Measurements from ENCODE around the gene TAS1R3.

The TAS1R3 gene

DNA sequence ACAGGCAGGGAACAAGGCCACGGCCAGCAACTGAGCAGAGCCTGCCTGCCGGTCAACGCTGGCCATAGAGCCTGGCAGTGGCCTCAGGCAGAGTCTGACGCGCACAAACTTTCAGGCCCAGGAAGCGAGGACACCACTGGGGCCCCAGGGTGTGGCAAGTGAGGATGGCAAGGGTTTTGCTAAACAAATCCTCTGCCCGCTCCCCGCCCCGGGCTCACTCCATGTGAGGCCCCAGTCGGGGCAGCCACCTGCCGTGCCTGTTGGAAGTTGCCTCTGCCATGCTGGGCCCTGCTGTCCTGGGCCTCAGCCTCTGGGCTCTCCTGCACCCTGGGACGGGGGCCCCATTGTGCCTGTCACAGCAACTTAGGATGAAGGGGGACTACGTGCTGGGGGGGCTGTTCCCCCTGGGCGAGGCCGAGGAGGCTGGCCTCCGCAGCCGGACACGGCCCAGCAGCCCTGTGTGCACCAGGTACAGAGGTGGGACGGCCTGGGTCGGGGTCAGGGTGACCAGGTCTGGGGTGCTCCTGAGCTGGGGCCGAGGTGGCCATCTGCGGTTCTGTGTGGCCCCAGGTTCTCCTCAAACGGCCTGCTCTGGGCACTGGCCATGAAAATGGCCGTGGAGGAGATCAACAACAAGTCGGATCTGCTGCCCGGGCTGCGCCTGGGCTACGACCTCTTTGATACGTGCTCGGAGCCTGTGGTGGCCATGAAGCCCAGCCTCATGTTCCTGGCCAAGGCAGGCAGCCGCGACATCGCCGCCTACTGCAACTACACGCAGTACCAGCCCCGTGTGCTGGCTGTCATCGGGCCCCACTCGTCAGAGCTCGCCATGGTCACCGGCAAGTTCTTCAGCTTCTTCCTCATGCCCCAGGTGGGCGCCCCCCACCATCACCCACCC is at the start of gene TAS1R3:
Gene TAS1R3 (plus strand): TSS at position 213 of the 898 bp plus-strand sequence. CDS start 66 bp downstream, at position 279.
- TF ChIP-seq, protein P1, sequence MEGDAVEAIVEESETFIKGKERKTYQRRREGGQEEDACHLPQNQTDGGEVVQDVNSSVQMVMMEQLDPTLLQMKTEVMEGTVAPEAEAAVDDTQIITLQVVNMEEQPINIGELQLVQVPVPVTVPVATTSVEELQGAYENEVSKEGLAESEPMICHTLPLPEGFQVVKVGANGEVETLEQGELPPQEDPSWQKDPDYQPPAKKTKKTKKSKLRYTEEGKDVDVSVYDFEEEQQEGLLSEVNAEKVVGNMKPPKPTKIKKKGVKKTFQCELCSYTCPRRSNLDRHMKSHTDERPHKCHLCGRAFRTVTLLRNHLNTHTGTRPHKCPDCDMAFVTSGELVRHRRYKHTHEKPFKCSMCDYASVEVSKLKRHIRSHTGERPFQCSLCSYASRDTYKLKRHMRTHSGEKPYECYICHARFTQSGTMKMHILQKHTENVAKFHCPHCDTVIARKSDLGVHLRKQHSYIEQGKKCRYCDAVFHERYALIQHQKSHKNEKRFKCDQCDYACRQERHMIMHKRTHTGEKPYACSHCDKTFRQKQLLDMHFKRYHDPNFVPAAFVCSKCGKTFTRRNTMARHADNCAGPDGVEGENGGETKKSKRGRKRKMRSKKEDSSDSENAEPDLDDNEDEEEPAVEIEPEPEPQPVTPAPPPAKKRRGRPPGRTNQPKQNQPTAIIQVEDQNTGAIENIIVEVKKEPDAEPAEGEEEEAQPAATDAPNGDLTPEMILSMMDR (IDR thresholded peaks at IDR 0.05; ENCODE audit: low read depth, low read length, missing control alignments) = no peak
- H3K4me3 ChIP-seq (replicated peaks; ENCODE audit: low read depth, low read length) = no peak within 1 kb of the TSS
- no peak for DNase-seq (ENCODE audit: extremely low read depth, low read depth)

DNA sequence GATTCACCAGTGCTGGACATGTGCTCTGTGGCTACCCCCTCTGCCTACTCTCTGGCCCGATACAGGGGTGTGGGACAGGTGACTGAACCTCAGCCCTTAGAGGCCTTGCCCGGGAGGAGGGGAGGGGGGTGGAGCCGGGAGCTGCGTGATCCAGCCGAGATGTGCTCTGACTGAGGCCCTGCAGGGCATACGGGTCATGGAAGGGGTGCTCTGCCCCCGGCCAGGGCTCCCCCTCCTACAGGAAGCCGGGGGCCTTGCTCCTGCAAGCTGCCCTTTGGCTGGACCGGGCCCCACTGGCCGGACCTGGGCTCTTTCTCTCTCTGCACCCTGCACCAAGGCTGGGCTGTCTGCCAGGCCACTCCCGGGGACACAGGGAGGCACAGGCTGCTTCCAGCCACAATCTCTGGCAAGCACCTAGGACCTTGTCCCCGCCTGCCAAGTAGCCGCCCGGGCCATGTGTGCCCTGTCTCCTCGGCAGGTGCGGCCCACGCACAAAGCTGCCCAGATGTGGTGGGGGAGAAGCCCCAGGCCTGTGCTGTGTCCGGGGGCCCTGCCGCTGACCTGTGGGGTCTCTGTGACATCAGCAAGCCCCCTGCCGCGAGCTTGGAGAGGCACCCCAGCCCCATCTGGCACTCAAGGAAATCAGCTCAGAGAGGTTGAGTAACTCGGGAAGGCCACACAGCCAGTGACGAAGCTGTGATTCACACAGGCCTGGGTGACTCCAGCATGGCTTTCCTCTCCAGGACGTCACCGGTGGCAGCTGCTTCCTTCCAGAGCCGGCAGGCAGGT is 49.4 kb upstream of the TAS1R3 start:
- DNase-seq (ENCODE audit: extremely low read depth, low read depth) = no peak
- TF ChIP-seq, protein P1 (IDR thresholded peaks at IDR 0.05; ENCODE audit: low read depth, low read length, missing control alignments) = no peak
- no peak overlapping the region for H3K4me3 ChIP-seq (replicated peaks; ENCODE audit: low read depth, low read length)

DNA sequence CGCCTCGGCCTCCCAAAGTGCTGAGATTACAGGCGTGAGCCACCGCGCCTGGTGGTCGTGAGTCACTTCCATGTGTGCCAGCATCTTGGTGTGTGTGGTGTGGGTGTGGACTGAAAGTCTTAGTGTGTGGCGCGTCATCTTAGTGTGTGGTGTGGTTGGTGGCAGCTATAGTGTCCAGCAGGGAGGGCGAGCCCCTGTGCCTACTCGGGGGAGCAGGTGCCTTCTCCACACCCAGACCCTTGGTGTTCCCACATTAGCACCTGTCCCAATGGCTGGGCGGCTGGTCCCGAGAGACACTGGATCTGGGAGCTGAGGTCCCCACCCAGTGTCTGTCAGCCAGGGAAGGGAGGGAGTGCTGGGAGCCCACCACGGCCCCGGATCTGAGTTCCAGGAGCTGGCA is 48.1 kb upstream of the TAS1R3 start:
- H3K4me3 ChIP-seq (replicated peaks; ENCODE audit: low read depth, low read length) = no peak overlapping the region
- no peak for DNase-seq (ENCODE audit: extremely low read depth, low read depth)
- TF ChIP-seq, protein P1 (IDR thresholded peaks at IDR 0.05; ENCODE audit: low read depth, low read length, missing control alignments) = no peak

DNA sequence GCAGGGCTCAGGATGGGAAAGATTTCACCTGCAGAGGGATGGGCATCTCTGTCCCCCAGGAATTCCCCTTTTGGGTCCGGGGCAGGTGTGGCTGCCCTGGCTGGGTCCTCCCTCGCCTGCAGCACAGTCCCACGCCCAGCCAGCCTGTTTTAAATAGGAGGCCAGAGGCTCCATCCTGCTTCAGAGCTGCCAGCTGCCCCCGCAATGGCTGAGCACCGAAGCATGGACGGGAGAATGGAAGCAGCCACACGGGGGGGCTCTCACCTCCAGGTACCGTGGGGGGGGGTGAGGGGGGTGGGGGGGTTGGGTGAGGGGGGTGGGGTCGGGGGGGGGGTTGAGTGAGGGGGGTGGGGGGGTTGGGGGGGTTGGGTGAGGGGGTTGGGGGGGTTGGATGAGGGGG is 47.3 kb upstream of the TAS1R3 start:
- no peak overlapping the region for H3K4me3 ChIP-seq (replicated peaks; ENCODE audit: low read depth, low read length)
- TF ChIP-seq, protein P1 (IDR thresholded peaks at IDR 0.05; ENCODE audit: low read depth, low read length, missing control alignments) = no peak
- no peak for DNase-seq (ENCODE audit: extremely low read depth, low read depth)

DNA sequence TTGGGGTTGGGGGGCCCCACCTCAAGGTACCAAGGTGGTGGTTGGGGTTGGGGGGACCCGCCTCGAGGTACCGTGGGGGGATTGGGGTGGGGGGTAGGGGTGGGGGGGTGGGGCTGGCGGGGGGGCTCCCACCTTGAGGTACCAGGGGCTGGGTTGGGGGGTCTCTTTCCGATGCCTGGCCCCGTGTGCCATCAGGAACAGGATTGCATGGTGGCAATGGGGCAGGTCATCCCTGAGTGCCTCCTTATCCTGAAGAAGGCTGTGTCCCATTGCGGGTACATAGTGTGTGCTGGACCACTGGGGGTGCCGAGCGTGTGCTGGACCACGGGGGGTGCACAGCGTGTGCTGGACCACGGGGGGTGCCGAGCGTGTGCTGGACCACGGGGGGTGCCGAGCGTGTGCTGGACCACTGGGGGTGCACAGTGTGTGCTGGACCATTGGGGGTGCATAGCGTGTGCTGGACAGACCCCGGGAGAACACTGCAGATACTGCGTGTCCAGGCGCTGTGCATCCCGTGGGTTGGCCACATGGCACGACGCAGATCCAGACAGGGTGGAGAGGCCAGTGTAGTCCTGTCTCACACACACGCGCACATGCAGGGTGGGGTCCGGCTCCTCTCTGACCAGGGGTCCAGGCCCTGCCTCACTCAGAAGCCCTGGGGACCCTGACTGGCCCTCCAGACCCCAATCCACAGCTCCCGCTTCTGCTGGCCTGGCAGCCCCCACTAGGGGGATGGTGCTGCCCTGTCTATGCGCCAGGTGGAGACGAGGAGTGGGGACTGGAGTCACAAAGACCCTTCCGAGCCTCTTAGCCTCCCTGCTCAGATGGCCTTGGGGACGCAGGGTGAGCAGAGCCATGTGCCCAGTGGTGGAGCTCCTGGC is 46.6 kb upstream of the TAS1R3 start:
- TF ChIP-seq, protein P1 (IDR thresholded peaks at IDR 0.05; ENCODE audit: low read depth, low read length, missing control alignments) = no peak
- no peak for DNase-seq (ENCODE audit: extremely low read depth, low read depth)
- no peak overlapping the region for H3K4me3 ChIP-seq (replicated peaks; ENCODE audit: low read depth, low read length)

DNA sequence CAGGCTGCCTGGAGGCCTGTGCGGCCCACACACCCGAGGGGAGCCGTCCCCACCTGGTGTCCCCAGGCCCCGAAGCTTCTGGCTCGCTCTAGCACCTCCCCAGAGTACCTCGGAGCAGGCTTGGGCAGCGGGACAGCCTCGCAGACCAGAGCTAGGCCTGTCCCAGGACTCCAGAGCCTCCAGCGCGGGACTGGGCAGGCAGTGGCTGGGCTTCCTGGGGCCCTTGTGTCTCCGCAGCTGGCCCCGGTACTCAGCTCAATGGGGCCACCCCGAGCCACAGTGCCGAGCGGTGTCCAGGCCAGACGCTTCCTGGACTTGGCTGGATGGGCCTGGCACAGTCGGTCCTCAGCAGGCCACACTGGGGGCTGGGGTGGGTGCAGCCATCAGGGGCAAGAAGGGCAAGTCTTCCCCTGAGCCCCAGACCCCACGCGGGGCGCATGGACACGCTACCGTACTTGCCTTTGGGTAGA is 45.9 kb upstream of the TAS1R3 start:
- DNase-seq (ENCODE audit: extremely low read depth, low read depth) = no peak
- TF ChIP-seq, protein P1 (IDR thresholded peaks at IDR 0.05; ENCODE audit: low read depth, low read length, missing control alignments) = no peak

More for the DNA sequence above, 45.9 kb upstream of the TAS1R3 start:
- no peak overlapping the region for H3K4me3 ChIP-seq (replicated peaks; ENCODE audit: low read depth, low read length)
